ENCODE measurements around the gene CATSPER4.

DNA sequence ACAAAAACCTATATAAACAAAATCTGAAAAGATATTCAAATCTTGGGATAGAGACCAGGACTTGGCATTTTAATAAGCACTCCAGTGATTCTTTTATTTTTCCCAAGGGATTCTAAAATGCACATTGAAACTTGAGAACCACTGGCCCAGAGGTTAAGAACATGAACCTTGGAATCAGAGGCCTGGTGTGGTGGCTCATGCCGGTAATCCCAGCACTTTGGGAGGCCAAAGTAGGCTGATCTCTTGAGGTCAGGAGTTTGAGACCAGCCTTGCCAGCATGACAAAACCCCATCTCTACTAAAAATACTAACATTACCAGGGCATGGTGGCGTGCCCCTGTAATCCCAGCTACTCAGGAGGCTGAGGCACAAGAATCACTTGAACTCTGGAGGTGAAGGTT is 30.7 kb downstream of the CATSPER4 start:
- TF ChIP-seq EZH2 (optimal IDR thresholded peaks at IDR 0.05; ENCODE audit: low read depth, low read length) (no peak), CTCF (IDR thresholded peaks at IDR 0.05; ENCODE audit: low read length) (no peak)
